NCI-H82 (cell line): ENCODE data around the gene OR1I1.

Experiments
- DNase-seq: peaks from one replicate; lab custom pipeline; 2025; lab: John Stamatoyannopoulos, UW

OR1I1 gene

DNA sequence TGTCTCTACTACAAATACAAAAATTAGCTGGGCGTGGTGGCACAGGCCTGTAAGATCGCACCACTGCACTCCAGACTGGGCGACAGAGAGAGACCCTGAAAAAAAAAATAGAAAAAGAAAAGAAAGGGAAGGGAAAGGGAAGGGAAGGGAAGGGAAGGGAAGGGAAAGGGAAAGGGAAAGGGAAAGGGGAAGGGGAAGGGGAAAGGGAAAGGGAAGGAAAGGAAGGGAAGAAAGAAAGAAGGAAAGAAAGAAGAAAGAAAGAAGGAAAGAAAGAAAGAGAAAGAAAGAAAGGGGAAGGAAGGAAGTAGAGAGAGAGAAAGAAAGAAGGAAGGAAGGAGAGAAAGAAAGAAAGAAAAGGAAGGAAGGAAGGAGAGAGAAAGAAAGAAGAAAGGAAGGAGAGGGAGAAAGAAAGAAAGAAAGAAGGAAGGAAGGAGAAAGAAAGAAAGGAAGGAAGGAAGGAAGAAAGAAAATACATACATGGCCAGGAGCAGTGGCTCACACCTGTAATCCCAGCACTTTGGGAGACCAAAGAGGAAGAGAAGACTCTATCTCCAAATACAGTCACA lies 17.1 kb downstream of the OR1I1 start:
- DNase-seq: no peak

DNA sequence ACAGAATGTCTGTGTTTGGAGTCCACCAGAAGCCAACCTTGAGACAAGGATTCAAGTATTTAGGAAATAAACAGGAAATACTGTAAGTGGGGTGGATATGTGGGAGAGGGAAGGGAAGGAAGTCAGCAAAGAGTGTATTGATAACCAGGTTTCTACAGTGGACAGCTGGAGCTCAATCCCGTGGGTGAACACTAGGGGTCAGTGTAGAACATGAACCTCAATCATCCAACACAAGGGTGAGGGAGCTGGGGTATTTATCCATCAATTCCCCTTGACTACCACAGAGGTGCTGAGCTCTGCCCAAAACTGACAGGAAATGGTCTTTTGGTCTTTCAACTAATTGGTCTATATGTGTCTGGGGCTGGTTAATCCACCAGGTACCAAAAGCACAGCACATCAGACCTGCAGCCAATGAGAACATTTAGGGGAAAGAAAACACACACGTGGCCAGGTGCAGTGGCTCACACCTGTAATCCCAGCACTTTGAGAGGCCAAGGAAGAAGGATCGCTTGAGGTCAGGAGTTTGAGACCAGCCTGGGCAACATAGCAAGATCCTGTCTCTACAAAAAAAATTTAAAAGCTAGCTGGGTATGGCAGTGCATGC lies 19.6 kb downstream of the OR1I1 start:
- DNase-seq: peak; percentile 73

DNA sequence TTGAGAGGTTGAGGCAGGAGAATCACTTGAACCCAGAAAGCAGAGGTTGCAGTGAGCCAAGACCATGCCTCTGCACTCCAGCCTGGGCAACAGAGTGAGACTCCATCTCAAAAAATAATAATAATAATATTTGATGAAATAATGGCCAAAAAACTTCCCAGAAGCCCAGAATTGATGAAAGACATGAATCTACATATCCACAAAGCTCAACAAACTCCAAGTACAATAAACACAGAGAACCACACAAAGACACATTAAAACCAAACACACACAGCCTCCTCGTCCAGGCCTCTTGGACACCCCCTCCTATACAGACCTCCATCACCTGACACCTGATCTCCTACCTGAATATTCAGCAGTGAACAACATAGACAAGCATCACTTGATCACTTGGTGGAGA lies 22.0 kb downstream of the OR1I1 start:
- DNase-seq: no peak

DNA sequence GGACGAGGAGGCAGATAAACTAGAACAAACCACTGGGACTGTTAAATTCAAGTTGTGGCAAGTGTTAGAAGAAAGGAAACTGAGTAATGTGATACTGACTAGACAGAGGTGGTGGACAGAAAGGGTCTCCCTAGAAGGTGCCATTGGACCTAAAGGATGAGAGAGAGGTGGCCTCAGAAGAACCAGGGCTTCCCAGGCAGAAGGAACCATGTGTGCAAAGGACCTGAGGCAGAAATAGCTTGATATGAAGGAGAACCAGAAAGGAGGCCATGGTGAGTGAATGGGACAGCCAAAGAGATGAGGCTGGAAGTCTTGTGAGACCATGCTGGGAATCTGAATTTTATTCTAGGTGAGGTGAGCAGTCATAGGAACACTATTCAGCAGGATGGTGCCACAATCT lies 22.4 kb downstream of the OR1I1 start:
- DNase-seq: no peak

DNA sequence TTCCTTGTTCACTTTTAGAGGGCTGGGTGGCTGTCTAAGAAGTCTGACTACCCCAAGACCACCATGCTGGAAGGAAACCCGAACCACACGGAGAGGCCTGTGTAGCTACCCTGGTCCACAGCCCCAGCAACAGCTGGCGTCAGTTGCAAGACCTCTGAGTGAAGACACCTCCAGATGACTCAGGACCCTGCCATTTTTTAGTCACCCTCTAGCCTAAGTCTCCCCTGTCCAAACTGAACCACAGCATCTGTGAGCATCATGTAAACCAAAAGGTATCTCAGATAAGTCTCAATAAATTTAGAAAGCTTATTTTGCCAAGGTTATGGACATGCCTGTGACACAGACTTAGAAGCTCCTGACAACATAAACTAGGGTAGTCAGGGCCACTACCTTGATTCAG lies 23.0 kb downstream of the OR1I1 start:
- DNase-seq: no peak

DNA sequence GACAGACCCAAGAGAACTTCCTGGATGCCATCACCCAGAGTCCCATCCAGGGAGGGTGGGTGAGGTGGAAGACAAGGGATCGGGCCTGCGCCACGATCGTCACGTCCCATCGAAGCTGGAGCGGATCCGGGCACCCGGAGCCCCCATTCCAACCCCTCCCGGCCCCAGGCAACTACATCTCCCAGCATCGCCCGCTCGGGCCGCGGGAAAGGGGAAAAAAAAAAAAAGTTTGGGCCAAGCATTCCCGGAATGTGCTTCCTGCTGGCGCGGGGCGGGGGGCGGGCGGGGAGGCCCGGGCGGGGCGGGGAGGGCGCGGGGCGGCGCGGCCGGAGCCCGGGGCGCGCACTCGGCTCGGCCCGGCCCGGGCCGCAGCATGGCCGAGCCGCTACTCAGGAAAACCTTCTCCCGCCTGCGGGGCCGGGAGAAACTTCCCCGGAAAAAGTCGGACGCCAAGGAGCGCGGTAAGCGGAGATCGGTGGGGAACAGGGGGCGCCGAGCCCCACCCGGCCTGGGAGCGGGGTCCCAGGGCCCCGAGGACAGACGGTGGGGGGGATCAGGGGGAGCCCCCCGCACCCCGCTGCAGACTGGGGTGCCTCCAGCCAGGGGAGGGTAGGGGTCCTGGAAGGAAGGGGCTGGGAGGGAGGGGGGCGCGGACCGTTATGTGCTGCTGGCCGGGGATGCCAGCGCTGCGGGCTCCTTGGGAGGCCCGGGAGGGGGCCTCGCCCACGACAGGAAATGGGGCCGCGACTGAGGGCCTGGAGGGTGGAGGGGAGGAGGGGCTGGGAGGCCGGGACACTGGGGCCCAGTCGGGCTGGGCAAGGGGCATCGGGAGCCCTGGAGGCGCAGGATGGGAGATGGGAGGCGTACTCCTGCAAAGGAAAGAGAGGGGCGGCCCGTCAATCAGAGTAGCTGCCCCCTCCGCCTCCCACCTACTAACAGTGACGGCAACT lies 25.3 kb downstream of the OR1I1 start, which contains the start of gene SYDE1:
TSS of gene SYDE1 (plus strand) at position 341 of the 950 bp plus-strand sequence. CDS start at position 374, 33 bp downstream.
- DNase-seq: no peak

DNA sequence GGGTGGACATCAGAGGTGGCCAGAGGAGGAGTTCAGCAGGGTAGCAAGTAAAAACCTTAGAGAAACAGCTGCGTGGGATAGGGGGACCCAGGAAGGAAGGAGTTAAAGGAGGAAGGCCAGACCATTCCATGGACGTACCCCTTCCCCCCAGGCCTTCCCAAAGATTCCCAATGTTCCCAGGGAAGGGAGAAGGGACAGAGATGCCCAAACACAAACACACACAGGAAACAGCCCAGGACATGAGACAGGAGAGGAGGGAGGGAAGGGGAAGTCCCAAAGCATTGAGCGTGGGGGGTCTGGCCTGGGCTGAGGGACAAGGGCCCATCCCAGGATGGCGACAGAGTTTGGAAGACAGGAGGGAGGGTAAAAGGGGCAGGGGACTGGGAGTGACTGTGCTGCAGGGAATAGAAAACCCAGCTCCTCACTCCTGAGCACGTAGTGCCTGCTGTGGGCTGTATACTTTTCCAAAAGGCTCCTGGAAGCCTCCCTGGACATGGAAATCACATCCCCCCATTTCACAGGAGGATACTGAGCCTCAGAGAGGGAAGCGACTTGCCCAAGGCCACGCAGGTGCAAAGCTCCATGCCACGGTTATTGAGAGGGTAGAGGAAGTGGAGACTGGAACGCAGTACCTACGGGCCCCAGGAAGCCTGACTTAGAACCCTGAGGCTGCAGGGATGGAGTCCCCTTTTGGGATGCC lies 26.3 kb downstream of the OR1I1 start:
- no peak for DNase-seq

DNA sequence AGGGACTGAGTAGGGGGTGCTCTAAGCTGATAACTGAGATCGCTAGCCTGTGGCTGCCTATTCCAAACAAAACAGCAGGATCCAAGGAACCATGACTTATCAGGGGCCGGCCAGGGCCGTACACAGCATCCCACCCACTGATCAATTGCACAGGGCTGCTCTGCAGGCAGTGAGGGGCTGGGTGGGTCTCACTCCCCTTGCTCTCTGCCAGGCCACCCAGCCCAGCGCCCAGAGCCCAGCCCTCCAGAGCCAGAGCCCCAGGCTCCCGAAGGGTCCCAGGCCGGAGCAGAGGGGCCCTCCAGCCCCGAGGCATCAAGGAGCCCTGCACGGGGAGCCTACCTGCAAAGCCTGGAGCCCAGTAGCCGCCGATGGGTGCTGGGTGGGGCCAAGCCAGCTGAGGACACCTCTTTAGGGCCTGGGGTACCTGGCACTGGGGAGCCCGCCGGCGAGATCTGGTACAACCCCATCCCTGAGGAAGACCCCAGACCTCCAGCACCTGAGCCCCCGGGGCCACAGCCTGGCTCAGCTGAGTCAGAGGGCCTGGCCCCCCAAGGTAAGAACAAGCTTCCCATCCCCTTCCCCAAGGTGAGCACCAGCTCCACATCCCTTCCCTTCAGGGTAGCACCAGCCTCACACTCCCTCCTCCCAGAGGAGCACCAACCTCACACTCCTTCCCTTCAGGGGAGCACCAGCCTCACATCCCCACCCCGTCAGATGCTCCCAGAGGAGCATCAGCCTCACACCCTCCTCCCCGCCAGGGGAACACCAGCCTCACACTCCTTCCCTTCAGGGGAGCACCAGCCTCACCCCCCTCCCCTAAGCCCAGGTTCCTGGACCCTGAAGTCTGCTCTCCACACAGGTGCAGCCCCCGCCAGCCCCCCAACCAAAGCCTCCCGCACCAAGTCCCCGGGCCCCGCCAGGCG lies 27.1 kb downstream of the OR1I1 start:
- DNase-seq: no peak

DNA sequence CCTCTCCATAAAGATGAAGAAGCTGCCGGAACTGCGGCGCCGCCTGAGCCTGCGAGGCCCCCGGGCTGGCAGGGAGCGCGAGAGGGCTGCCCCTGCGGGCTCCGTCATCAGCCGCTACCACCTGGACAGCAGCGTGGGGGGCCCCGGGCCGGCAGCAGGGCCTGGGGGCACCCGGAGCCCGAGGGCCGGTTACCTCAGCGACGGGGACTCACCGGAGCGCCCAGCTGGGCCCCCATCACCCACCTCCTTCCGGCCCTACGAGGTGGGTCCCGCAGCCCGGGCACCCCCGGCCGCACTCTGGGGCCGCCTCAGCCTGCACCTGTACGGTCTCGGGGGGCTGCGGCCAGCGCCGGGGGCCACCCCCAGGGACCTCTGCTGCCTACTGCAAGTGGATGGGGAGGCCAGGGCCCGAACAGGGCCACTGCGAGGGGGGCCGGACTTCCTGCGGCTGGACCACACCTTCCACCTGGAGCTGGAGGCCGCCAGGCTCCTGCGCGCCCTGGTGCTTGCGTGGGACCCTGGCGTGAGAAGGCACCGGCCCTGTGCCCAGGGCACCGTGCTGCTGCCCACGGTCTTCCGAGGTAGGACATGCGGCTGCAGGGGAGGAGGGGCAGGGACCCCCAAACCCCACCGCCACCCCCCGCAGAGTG lies 27.9 kb downstream of the OR1I1 start:
- no peak for DNase-seq

DNA sequence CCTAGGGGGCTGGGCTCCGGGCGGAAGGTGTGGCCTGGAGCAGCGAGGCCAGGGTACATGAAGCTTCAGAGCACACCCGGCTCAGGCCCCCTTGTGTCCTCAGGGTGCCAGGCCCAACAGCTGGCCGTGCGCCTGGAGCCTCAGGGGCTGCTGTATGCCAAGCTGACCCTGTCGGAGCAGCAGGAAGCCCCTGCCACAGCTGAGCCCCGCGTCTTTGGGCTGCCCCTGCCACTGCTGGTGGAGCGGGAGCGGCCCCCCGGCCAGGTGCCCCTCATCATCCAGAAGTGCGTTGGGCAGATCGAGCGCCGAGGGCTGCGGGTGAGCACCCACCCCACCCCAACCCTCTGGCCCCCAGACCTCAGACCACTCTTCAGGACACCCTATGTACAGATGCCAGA lies 28.4 kb downstream of the OR1I1 start:
- no peak for DNase-seq

DNA sequence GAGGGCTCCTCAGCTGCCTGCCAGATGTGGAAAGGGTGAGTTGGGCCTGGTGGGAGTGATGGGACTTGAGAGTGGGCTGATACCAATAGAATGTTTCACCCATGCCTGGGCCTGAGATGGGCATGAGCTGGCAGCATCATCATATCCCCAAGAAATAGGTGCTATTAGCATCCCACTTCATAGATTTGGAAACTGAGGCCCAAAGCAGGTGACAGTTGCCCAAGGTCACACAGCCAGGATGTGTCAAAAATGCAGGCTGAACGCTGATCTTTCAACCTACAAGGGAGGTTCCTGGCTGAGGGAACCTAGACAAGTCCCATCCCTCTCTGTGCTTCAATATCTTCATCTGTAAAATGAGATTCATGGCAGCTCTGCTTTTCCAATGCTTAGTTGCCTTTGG lies 29.7 kb downstream of the OR1I1 start:
- DNase-seq: no peak

DNA sequence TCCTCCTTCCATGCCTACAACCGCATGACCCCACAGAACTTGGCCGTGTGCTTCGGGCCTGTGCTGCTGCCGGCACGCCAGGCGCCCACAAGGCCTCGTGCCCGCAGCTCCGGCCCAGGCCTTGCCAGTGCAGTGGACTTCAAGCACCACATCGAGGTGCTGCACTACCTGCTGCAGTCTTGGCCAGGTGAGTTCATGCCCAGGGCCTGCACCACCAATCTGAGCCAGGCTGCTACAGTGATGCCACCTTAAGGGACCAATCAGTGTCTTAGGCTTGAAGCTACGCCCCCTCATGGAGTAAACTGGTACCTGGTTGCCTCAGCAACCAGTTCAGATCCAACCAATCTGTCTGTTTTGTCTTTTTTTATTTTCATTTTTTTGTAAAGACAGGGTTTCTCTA lies 30.4 kb downstream of the OR1I1 start:
- no peak for DNase-seq

DNA sequence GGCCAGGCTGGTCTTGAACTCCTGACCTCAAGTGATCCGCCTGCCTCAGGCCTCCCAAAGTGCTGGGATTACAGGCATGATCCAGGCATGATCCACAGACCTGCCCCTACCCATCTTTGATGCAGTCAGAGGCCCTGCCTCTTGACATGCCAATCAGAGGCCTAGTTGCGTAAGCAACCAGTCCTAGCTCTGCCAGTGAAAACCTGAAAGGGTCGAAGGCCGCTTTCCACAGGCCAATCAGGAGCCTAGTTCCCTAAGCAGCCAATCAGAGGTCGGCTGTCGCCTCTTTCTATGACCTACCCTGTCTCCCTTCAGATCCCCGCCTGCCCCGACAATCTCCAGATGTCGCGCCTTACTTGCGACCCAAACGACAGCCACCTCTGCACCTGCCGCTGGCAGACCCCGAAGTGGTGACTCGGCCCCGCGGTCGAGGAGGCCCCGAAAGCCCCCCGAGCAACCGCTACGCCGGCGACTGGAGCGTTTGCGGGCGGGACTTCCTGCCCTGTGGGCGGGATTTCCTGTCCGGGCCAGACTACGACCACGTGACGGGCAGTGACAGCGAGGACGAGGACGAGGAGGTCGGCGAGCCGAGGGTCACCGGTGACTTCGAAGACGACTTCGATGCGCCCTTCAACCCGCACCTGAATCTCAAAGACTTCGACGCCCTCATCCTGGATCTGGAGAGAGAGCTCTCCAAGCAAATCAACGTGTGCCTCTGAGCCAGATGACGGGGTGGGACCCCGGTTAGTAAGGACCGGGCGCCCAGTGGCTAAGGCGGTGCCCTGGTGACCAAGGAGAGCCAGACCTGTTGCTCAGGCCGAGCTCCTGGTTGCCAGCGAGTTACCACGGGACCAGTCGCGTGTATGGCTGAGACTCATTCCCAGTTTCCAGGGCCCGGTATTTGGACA lies 31.5 kb downstream of the OR1I1 start:
- peak; percentile 26 for DNase-seq

DNA sequence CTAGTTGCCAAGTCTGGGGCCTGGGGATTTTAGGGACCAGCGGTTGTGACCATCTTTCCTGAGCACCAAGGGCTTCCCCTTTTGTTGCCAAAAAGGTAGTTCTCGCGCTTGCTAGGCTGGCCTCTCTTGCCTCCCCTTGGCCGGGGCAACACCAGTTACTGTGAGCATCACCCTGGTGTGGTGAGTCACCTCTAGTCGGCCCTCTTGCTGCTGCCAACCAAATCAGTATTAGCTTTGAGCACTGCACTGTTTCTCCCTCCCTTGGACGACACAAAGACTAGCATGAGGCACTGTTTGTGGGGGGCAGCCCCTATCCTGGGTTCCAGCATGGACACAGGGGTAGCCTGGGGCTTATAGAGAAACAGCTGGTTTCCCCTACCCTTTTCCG lies 32.1 kb downstream of the OR1I1 start:
- DNase-seq: no peak

DNA sequence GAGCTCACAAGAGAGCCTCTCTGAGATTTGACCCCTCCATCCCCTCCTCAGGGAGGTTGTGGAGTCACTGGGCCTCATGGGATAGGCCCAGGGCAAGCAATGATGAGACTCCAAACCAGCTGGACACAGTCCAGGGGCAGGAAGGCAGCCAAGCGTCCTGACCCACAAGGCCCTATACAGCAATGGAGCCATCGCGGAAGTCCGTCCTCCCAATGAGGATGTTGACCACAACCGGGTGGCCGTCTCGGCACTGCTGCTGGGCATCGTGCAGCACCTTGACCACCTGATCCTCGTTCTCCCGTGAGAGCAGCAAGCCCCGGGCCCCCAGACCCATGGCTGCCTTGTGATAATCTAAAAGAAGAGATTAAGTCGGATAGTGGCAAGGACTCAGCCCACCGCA lies 33.1 kb downstream of the OR1I1 start:
- DNase-seq: no peak

DNA sequence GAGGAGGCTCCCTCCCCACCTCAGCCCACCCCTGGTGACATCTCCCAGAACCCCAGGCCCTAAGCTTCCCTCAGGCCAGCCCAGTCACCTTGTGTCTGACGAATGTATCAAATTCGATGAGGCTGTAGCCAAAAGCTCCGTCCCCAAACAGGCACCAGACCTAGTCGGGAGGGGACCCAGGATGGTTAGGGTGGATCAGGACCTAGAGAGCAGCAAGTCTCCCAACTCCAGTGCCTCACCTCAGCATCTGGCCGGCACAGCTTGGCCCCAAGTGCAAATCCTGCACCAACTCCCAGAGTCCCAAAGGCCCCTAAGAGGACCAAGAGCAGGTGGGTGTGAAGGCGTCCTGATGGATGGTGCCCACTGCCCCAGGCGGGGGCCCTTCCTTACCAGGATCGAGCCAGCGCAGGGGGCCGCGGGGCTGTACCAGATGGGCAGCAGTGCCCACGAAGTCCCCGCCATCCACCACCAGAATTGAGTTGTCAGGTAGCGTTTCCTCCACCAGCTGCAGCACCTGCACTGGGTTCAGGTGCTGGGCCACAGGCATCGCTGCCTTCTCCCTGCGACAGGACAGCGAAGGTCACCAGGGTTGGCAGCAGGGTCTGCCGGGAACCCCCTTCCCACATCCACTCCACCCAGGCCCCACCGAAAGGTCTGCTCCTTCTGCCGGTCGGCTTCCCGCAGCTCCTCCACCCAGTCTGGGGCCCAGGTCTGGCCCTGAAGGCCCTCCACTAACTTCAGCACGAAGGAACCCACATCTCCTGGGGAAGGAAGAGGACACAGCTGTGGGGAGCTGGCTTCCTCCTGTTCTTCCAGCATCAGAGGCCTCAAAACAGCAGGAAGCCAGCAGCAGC lies 34.0 kb downstream of the OR1I1 start:
- DNase-seq: no peak

DNA sequence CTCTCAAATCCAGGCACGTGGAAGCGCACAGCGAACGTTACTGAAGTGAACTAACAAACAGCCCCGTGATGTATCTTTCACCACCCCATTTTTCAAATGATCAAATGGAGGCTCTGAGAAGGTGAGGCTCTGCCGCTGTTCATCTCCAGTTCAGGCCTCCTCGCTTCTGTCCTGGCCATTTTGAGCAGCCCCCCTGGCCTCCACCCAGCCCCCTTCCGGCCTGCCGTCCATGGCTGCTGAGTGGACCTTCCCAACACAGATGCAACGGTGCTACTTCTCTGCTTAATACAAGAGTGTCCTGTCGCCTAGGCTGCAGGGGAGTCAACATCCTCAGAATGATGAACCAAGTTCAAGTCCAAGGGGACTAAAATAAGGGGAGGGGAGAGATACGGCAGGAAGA lies 34.8 kb downstream of the OR1I1 start:
- no peak for DNase-seq

DNA sequence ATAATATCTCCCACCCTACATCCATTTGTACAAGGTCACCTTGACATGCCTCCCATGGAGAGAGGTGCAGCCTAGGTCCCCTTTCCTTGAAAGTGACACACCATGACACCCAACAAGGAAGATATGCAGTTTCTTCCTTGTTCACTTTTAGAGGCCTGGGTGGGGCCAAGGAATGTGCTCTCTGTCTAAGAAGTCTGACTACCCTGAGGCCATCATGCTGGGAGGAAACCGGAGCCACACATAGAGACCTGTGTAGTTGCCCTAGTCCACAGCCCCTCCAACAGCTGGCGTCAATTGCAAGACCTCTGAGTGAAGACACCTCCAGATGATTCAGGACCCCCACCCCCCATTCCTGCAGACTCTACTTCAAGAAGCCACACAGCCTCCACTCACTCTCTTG lies 36.2 kb downstream of the OR1I1 start:
- DNase-seq: no peak
